Stimulated activated CD4-positive, alpha-beta T cell treated with anti-CD3 and anti-CD28 coated beads, Interleukin-12 subunit alpha, Interleukin-12 subunit beta, amount 100 ng/mL, for 48 hours (primary cell): ENCODE data around the gene NTN4.
"Not testable (repeated sequence)": the region's sequence is repeated elsewhere in the genome, so short reads cannot be mapped to it uniquely, and the experiment has no call there.

Source experiments
- DNase-seq, 3 donors: peaks; one replicate each; pipeline ENCODE4 v3.0.0-alpha.2; 2020; ENCODE audit warnings: low read depth in 2 of 3, low spot score in 1 of 3

NTN4 gene

DNA sequence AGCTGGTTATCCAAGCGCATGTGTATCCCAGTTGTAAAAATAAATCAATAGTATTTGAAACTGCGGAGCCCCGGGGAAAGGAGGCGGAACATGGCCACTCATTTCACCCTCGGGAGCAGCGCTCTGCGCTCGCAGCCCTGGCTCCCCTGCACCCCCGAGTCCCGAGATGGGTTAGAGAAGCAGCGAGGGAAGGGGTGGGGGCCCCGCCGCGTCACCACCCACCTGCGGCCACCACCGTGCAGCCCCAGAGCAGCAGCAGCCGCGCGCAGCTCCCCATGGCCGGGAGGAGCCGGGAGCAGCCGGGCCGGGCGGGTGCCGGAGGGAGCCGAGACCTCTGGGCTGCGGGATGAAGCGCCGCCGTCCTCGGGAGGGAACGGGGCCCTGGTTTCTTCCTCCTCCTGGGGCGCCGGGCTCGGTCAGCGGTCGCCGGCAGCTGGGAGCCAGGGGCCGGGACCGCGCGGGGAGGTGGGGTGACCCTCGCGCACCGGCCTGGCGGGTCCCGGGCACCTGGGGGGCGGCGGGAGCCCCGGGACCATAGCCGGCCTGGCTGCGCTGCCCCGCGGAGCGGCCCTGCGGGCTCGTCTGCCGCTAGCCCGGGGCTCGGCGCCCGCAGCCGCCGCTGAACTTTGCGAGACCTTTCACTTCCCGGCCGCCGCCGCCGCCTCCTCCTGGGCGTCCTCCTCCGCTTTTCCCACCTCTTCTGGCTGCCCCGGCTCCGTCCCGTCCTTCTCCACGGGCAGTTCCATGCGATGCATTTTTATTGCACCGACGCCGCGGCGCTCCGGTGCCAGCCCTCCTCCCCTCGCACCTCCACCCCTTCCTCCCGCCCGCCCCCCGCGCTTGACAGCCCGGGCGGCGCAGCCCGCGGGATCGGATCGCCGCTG lies at the start of gene NTN4:
NTN4 (minus strand) TSS at position 732 of the 884 bp plus-strand sequence; CDS start at position 277, 455 bp downstream.
- DNase-seq, result peak in 1 of 3 donors; percentile 32

- no peak for DNase-seq
Measured at GRCh38 chr12:95838125-95838524, 47.6 kb upstream of the NTN4 start.

- DNase-seq, result no peak
Measured at GRCh38 chr12:95837240-95838038, 46.9 kb upstream of the NTN4 start.

- DNase-seq, result no peak
Measured at GRCh38 chr12:95836630-95837239, 46.2 kb upstream of the NTN4 start.

- no peak for DNase-seq
Measured at GRCh38 chr12:95836185-95836609, 45.6 kb upstream of the NTN4 start.

GRCh38 chr12:95834572-95834971 lies 44.0 kb upstream of the NTN4 start:
- no peak for DNase-seq

- DNase-seq, result no peak
Measured at GRCh38 chr12:95830335-95831089, 39.9 kb upstream of the NTN4 start.

DNA sequence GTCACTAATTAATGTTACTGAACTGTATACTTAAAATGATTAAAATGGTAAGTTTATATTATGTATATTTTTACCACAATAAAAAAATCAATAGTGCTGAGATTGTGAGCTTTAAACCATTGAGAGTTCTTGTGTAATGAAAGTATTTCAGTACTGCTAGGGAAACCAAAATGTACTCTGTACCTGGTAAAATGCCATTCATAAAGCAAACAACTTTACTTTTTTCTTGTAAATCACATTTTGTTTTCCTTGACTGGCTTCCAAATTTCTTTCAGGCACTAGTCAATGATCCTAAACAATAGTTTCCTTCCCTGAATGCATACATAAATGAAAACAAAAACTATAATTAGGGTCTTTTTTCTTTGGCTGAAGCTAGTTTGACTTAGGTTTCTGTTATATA lies 38.8 kb upstream of the NTN4 start:
- DNase-seq, result no peak

DNA sequence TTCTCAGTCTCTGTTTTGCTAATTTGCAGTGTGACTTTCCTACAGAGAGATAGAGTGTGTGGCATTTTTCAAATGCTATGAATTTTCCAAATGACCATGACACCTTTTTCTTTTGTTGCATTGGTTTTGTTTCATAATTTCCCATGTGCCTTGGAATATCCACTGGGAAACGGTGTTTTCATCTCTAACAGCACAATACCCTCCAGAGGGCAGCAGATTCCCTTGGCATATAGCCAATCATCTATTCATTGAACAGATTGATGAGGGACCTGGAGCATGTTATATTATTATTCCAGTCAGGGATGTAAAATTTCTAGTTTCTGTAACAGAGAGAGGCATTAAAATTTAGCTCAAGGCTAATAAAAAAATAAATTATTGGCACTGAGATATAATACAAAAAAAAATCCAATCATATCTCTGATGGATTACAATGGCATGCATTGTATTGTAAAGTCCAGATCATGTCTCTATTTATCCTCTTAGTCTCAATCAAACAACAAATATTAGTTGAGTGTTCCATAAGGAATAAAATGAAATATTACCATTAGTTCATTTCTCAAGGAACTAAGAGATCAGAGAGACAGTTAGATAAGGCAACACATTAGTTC lies 29.6 kb upstream of the NTN4 start:
- no peak for DNase-seq

DNA sequence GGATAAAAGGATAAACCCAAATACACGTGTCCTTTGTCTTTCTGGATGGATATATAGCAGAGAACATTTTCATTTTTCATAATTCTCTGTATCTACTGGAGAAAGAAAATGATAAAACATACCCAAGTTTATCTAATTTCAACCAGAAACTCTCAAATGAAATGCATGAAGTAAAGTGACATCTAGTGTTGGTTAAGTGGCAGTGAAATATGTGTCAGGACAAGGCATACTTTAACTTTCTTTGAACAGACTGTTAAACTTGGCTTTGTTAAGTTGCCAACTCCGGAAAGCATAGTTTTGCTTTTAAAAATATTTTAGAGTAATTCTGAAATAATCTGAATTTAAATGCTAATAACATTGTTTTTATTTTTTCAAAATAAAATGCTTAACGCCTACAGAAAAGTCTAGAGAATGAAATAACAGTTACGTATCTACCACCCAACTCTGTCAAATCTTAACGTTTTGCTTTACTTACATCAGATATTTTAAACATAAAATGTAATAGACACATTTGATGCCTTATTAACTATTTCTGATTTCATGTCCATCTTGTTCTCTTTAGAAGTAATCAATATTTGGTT lies 25.2 kb upstream of the NTN4 start:
- DNase-seq, result no peak

DNA sequence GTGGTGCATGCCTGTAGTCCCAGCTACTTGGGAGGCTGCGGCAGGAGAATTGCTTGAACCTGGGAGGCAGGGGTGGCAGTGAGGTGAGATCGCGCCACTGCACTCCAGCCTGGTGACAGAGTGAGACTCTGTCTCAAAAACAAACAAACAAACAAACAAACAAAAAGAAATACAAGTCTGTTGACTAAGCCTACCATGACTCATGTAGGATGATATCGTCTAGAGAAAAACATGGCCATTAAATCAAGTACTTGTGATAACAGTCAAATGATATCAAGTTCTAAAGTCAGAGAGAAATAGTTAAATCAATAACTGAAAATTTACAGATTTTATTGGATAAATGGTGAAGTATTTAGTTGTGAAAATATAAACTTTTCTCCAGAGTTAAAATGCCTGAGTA lies 21.6 kb upstream of the NTN4 start:
- DNase-seq, result not testable (repeated sequence)

- DNase-seq, result no peak
Measured at GRCh38 chr12:95810411-95810810, 19.8 kb upstream of the NTN4 start.

DNA sequence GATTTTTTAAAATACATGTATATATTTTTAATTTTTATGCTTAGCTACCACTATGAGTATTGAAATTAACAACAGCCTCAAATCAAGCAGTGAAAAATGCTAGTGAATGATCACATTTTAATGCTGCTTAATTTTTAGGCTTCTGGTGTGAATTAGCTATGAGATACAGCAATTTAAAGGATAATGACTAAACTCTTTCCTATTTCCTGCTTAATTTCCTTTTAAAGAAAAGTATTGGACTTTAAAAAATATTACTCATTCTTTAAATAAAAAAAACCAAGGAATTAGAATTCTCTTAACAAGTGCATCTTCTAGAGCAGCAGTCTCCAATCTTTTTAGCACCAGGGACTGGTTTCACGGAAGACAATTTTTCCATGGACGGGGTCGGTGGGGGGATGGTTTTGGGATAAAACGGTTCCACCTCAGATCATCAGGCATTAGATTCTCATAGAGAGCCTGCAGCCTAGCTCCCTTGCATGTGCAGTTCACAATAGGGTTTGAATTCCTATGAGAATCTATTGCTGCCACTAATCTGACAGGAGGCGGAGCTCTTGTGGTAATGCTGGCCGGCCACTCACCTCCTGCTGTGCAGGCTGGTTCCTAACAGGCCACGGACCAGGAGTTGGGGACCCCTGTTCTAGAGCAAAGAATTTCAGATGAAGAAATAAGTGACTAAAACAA lies 18.6 kb upstream of the NTN4 start:
- DNase-seq, result no peak

DNA sequence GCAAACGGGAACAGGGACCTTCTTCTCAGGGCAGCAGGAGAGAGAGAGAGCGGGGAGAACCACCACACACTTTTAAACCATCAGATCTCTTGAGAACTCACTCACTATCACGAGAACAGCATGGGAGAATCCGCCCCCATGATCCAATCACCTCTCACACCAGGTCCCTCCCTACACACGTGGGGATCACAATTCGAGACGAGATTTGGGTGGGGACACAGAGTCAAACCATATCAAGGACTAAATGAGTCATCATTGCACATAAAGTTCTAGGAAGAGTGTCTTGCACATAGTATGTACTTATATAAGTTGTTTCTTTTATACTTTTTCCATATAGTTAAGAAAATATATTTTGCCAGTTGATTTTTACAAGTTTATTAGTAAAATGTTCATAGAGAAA lies 17.6 kb upstream of the NTN4 start:
- DNase-seq, result no peak

- DNase-seq, result no peak
Measured at GRCh38 chr12:95805864-95806671, 15.5 kb upstream of the NTN4 start.

DNA sequence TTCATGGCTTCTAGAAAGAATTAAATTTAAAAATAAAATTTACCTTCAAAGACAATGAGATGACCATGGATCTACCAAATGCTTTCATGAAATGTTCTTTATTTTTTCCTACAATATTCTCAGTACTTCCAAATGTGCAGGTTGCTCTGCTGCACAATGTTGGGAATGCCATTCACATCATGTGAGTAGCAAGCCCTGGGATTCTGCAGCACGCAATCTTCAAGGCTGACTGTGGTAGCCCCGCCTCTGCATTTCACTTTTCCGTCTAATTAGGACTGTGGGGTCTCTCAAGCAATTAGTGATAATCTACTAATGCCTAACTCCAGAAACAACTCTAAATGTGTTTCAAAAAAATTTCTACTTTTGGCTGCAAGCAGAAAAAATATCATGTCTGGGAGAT lies 13.7 kb upstream of the NTN4 start:
- no peak for DNase-seq

- DNase-seq, result no peak
Measured at GRCh38 chr12:95803817-95804216, 13.3 kb upstream of the NTN4 start.

GRCh38 chr12:95802482-95803270 lies 12.1 kb upstream of the NTN4 start:
- no peak for DNase-seq
